Loucy (cell line): ENCODE data around the gene C1QL4.

Source experiments
- H2AFZ ChIP-seq: fragments of 200-600 bp; sonication (generic); 2 replicates; pipeline ENCODE4 v1.6.0; 2016; ENCODE audit warnings: antibody characterized with exemption, mild to moderate bottlenecking, low read length, moderate library complexity
- H3F3A ChIP-seq: fragments of 200-600 bp; 2 replicates; pipeline ENCODE4 v1.6.0; 2016; ENCODE audit warnings: antibody characterized with exemption, low read depth, mild to moderate bottlenecking
- H3K27me3 ChIP-seq: fragments of 200-600 bp; sonication (generic); 2 replicates; pipeline ENCODE4 v1.6.1; 2014; ENCODE audit warnings: low read length, mild to moderate bottlenecking; ENCODE audit not compliant: insufficient read depth, poor library complexity, severe bottlenecking
- H3K36me3 ChIP-seq: fragments of 200-600 bp; sonication (generic); 2 replicates; pipeline ENCODE4 v1.6.1; 2016; ENCODE audit warnings: low read length; ENCODE audit not compliant: insufficient read depth
- H3K4me1 ChIP-seq: fragments of 200-600 bp; sonication (generic); 2 replicates; pipeline ENCODE4 v1.5.1; 2014; ENCODE audit warnings: low read length, mild to moderate bottlenecking; ENCODE audit not compliant: insufficient read depth, poor library complexity, severe bottlenecking
- H3K4me2 ChIP-seq: fragments of 200-600 bp; sonication (generic); 2 replicates; pipeline ENCODE4 v1.6.0; 2014; ENCODE audit warnings: antibody characterized with exemption, low read length, low read depth, mild to moderate bottlenecking; ENCODE audit not compliant: poor library complexity, severe bottlenecking
- H3K4me3 ChIP-seq: fragments of 200-600 bp; sonication (generic); 2 replicates; pipeline ENCODE4 v1.5.1; 2014; ENCODE audit warnings: low read length, mild to moderate bottlenecking, mixed read lengths; ENCODE audit not compliant: poor library complexity, severe bottlenecking
- H3K79me2 ChIP-seq: fragments of 200-600 bp; sonication (generic); 2 replicates; pipeline ENCODE4 v1.6.1; 2014; ENCODE audit warnings: low read length; ENCODE audit not compliant: insufficient read depth
- H3K9ac ChIP-seq: fragments of 200-600 bp; sonication (generic); 2 replicates; pipeline ENCODE4 v1.6.0; 2014; ENCODE audit warnings: mild to moderate bottlenecking, low read depth, low read length, moderate library complexity; ENCODE audit not compliant: poor library complexity, severe bottlenecking
- H3K9me2 ChIP-seq: fragments of 200-600 bp; sonication (generic); replicated peaks from 2 replicates; pipeline ENCODE4 v1.6.1; 2016; ENCODE audit warnings: low read depth, low read length, mixed read lengths
- H3K9me3 ChIP-seq: fragments of 200-600 bp; sonication (generic); 2 replicates; pipeline ENCODE4 v1.6.1; 2014; ENCODE audit warnings: mild to moderate bottlenecking, antibody characterized with exemption, low read length, low read depth; ENCODE audit not compliant: insufficient read depth
- H4K20me1 ChIP-seq: fragments of 200-600 bp; sonication (generic); 2 replicates; pipeline ENCODE4 v1.6.0; 2014; ENCODE audit warnings: antibody characterized with exemption, low read length, mild to moderate bottlenecking; ENCODE audit not compliant: insufficient read depth, poor library complexity, severe bottlenecking
- EZH2phosphoT487 ChIP-seq: fragments of 200-600 bp; IDR thresholded peaks from 2 replicates; pipeline ENCODE4 v1.6.1; 2018; ENCODE audit warnings: antibody characterized with exemption, mild to moderate bottlenecking, moderate library complexity, borderline replicate concordance
- TF ChIP-seq, protein P1 (sequence below): fragments of 200-600 bp; sonication (generic); conservative IDR thresholded peaks from 2 replicates; pipeline ENCODE4 v1.5.1; 2014; ENCODE audit warnings: mild to moderate bottlenecking, antibody characterized with exemption, low read length

The C1QL4 gene

GRCh38 chr12:49330631-49331379 is 6.2 kb downstream of the C1QL4 start:
- Histone ChIP-seq H4K20me1 (peaks cover under 1% of the 10 kb centered on the region), H3K9ac (no peak overlapping the region), H3K4me2 (no peak overlapping the region), H3K79me2 (peaks cover 17% of the 10 kb centered on the region), H3K4me3 (no peak overlapping the region), H3K36me3 (peaks cover 40% of the 10 kb centered on the region; the same call in 1 of the 2 replicates), H3K27me3 (no peaks in the 10 kb centered on the region), H3K4me1 (peaks cover 2% of the 10 kb centered on the region), H3K9me2 (no peaks in the 10 kb centered on the region), H2AFZ (no peak overlapping the region), H3K9me3 (no peaks in the 10 kb centered on the region), H3F3A (no peaks in the 10 kb centered on the region)
- TF ChIP-seq, protein P1, sequence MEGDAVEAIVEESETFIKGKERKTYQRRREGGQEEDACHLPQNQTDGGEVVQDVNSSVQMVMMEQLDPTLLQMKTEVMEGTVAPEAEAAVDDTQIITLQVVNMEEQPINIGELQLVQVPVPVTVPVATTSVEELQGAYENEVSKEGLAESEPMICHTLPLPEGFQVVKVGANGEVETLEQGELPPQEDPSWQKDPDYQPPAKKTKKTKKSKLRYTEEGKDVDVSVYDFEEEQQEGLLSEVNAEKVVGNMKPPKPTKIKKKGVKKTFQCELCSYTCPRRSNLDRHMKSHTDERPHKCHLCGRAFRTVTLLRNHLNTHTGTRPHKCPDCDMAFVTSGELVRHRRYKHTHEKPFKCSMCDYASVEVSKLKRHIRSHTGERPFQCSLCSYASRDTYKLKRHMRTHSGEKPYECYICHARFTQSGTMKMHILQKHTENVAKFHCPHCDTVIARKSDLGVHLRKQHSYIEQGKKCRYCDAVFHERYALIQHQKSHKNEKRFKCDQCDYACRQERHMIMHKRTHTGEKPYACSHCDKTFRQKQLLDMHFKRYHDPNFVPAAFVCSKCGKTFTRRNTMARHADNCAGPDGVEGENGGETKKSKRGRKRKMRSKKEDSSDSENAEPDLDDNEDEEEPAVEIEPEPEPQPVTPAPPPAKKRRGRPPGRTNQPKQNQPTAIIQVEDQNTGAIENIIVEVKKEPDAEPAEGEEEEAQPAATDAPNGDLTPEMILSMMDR, result no peak
- TF ChIP-seq EZH2phosphoT487, result no peak

DNA sequence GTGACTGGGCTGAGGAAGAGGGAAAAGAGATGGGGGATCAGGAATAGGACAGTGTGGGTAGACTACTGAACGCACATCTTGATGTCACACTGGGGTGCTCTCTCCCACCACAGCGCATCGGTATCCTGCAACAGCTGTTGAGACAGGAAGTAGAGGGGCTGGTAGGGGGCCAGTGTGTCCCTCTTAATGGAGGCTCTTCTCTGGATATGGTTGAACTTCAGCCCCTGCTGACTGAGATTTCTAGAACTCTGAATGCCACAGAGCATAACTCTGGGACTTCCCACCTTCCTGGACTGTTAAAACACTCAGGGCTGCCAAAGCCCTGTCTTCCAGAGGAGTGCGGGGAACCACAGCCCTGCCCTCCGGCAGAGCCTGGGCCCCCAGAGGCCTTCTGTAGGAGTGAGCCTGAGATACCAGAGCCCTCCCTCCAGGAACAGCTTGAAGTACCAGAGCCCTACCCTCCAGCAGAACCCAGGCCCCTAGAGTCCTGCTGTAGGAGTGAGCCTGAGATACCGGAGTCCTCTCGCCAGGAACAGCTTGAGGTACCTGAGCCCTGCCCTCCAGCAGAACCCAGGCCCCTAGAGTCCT is 6.9 kb downstream of the C1QL4 start:
- Histone ChIP-seq H3K9ac (no peak overlapping the region), H3K4me2 (no peak overlapping the region), H3F3A (no peaks in the 10 kb centered on the region), H2AFZ (no peak overlapping the region), H3K9me3 (no peaks in the 10 kb centered on the region), H3K36me3 (peaks cover 41% of the 10 kb centered on the region; the same call in 1 of the 2 replicates), H3K4me3 (no peak overlapping the region), H3K4me1 (peaks cover 8% of the 10 kb centered on the region), H3K27me3 (no peaks in the 10 kb centered on the region), H3K79me2 (peaks cover 23% of the 10 kb centered on the region), H3K9me2 (no peaks in the 10 kb centered on the region), H4K20me1 (peaks cover 5% of the 10 kb centered on the region)
- TF ChIP-seq, protein P1, result no peak
- TF ChIP-seq EZH2phosphoT487, result no peak

DNA sequence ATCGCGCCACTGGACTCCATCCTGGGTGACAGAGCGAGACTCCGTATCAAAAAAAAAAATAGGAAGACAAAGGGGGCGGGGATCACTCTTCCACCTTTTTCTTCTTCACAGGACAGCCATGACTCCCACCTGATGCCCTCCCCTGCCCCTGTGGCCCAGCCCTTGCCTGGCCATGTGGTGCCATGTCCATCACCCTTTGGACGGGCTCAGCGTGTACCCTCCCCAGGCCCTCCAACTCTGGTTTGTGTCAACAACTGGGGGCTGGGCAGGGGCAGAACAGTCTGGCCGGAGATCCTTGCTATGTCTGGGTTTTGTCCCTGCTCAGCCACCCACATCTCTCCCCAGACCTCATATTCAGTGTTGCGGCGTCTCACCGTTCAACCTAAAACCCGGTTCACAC is 8.2 kb downstream of the C1QL4 start:
- Histone ChIP-seq H3K4me2 (no peak overlapping the region), H3K27me3 (no peaks in the 10 kb centered on the region), H3K4me3 (no peak overlapping the region), H3K9me3 (no peaks in the 10 kb centered on the region), H3K4me1 (peaks cover 12% of the 10 kb centered on the region), H3K9me2 (no peaks in the 10 kb centered on the region), H3K36me3 (peaks cover 41% of the 10 kb centered on the region; the same call in 1 of the 2 replicates), H3K79me2 (peaks cover 36% of the 10 kb centered on the region), H3K9ac (no peak overlapping the region), H3F3A (no peaks in the 10 kb centered on the region), H2AFZ (no peak overlapping the region), H4K20me1 (peaks cover 5% of the 10 kb centered on the region)
- TF ChIP-seq EZH2phosphoT487, result no peak
- TF ChIP-seq, protein P1, result no peak
